Mesodermal cell (in vitro differentiated cells): ENCODE results near the gene ETV5.
A peak's percentile ranks its signal among the peaks of the same experiment; 100 is the strongest.

Source experiments
- H3K27ac ChIP-seq: 2 replicates; pipeline ENCODE4 v1.7.0; 2013; ENCODE audit warnings: mild to moderate bottlenecking, low read depth, low read length, moderate library complexity; ENCODE audit not compliant: severe bottlenecking
- H3K36me3 ChIP-seq: 2 replicates; pipeline ENCODE4 v1.7.1; 2013; ENCODE audit warnings: mild to moderate bottlenecking, low read length, moderate library complexity; ENCODE audit not compliant: control insufficient read depth, insufficient read depth
- H3K4me1 ChIP-seq: one replicate; pipeline ENCODE4 v1.7.1; 2013; ENCODE audit warnings: mild to moderate bottlenecking, low read length; ENCODE audit not compliant: insufficient read depth, control insufficient read depth, poor library complexity, severe bottlenecking
- H3K4me3 ChIP-seq: 2 replicates; pipeline ENCODE4 v1.7.0; 2013; ENCODE audit warnings: low read length, control low read depth, mild to moderate bottlenecking; ENCODE audit not compliant: insufficient read depth, poor library complexity, severe bottlenecking; ENCODE audit errors: extremely low read depth
- H3K9me3 ChIP-seq: 2 replicates; pipeline ENCODE4 v1.7.1; 2013; ENCODE audit warnings: mild to moderate bottlenecking, low read length, moderate library complexity; ENCODE audit not compliant: control insufficient read depth
- WGBS, 2 experiments: methylation state at CpG; one replicate each; pipeline ENCODE4 v1.1.5; 2013; ENCODE audit warnings: missing lambda C conversion rate in 2 of 2; ENCODE audit not compliant: insufficient coverage in 2 of 2; 5-methylcytosine and 5-hydroxymethylcytosine counted together

ETV5 gene

DNA sequence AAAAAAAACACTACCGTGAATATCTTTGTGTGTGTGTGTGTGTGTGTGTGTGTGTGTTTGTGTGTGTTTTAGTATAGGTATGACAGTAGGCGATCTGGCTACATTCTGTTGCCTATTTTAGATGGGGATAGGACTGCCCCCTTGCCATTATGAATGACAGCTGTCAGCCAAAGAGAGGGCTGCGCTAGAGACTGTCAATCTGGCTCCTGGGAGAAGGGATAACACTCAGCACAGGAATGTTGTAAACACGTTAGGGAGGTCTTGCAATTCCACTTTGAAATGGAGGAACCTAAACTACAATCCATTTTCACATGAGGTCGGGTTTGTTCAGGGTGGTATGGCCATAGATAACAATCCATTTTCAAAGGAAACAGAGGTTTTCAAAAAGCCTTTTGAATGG, 14.1 kb upstream of the ETV5 start:
- no peaks in the 10 kb centered on the region for H3K9me3 ChIP-seq
- no peaks in the 10 kb centered on the region for H3K36me3 ChIP-seq
- H3K4me1 ChIP-seq = peaks cover 3% of the 10 kb centered on the region
- H3K4me3 ChIP-seq = no peak overlapping the region
- 42 to 72% methylated on average over 2 to 5 of the region's 5 CpGs for WGBS, 2 experiments
- H3K27ac ChIP-seq = no peak overlapping the region

DNA sequence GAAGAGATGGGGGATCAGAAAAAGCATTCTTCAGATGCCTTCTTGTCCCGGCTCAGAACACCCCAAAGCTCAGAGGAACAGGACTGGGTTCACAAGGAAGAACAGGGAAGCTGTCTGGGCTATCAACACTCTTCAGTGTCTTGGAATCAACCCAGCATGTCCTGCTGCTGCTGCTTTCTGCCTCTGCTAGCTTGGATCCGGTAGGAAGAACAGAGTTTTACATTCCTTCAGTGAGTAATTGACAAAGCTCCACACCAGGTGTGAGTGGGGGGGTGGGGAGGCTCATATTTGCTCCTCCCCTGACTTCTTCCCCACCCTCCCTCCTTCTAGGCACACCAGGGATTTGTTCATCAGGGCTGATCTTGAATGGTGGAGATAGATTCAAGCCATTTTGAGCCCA, 13.1 kb upstream of the ETV5 start:
- Histone ChIP-seq H3K36me3 (no peaks in the 10 kb centered on the region), H3K27ac (peak overlapping the region; percentile 43), H3K4me1 (peaks cover 3% of the 10 kb centered on the region), H3K9me3 (no peaks in the 10 kb centered on the region), H3K4me3 (no peak overlapping the region)
- 25 to 40% methylated on average over 1 of the region's 2 CpGs for WGBS, 2 experiments

DNA sequence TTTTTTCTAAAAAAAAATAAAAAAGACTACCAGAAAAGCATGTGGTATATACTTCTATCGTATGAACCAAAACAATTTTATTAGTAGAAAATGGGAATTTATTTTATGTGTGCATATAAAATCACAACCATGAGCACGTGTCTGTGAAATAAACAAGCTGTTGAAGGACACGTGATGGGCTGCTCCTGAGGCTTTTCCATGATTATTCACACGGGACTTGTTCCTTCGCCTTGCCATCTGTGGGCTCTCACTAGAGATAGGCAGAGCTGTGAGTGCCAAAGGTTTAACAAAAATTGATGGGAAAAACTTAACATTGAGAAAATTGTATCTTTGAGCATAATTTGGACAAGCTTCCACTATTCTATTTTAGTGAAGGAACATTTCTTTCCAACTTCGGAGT, 12.4 kb upstream of the ETV5 start:
- Histone ChIP-seq H3K36me3 (no peaks in the 10 kb centered on the region), H3K9me3 (no peaks in the 10 kb centered on the region)
- WGBS, 2 experiments = 96 to 98% methylated on average over 5 of the region's 6 CpGs

DNA sequence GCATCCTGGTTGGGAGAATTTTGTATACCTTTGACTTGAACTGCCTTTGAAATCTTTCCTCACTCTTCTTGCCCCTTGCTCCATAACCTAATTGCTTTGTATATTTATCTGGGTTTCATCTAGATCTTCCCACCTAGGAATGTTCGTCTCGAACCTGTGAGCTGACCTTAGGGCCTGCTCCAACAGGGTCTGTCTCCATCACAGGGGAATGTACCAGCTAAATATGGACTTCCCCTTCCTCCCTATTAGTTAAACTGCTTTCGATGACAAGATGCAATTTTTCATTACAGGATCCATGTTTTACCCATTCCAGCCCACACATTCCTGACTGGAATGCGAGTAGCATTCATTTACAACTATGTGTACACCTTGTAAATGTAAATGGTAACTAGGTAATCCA, 10.6 kb upstream of the ETV5 start:
- no peak overlapping the region for H3K4me3 ChIP-seq
- H3K27ac ChIP-seq = no peak overlapping the region
- no peaks in the 10 kb centered on the region for H3K36me3 ChIP-seq
- 87 to 92% methylated on average over 3 of the region's 4 CpGs for WGBS, 2 experiments
- H3K9me3 ChIP-seq = no peaks in the 10 kb centered on the region
- H3K4me1 ChIP-seq = peaks cover 3% of the 10 kb centered on the region

More for the DNA sequence above, 12.4 kb upstream of the ETV5 start:
- Histone ChIP-seq H3K4me3 (no peak overlapping the region), H3K4me1 (peaks cover 3% of the 10 kb centered on the region), H3K27ac (no peak overlapping the region)

DNA sequence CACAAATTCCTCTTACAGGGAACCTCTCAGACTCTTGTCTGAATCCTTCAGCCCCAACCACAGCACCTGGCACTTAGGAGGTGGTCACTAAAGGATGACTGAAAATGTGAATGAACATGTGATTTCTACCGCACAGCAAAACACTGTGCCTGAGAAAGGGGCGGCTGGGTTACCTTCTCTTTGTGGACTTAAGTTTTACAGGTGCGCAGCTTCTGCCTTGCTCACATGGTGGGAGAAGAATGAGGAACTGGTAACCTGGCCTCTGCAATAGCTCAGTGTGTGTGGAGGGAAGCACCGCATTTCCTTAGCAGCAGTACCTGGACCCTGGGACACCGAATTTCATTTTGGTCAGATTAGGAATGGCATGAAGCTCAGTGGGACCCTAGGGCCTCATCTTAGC, 9.8 kb upstream of the ETV5 start:
- no peak overlapping the region for H3K4me3 ChIP-seq
- H3K4me1 ChIP-seq = peaks cover 3% of the 10 kb centered on the region

DNA sequence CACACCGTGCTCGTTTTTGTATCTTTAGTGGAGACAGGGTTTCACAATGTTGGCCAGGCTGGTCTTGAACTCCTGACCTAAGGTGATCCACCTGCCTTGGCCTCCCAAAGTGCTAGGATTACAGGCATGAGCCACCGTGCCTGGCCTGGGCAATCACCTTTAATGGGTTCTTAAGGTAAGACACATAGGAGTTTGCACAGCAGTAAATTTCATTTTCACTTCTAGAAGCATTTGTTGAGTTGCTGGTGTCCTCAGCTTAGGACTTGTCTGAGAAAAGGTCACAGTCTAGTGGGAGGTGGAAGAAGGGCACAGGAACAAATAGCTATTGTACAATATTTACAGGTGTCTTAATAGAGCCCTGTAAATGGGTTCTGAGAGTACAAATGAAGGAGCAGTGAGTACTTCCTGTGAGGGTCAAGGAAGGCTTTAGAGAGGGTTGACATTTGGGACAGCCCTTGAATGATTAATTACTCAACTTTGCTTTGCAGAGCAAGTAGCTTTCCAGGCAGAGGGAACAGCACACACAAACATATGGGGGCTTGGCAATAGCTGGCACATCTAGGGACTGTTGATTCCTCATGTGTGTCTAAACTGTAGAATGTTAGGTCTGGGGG, 8.7 kb upstream of the ETV5 start:
- Histone ChIP-seq H3K27ac (no peak overlapping the region), H3K36me3 (no peaks in the 10 kb centered on the region), H3K9me3 (no peaks in the 10 kb centered on the region), H3K4me3 (no peak overlapping the region), H3K4me1 (peaks cover 3% of the 10 kb centered on the region)
- WGBS, 2 experiments = 93 to 100% methylated on average over 3 of the region's 3 CpGs

More for the DNA sequence above, 9.8 kb upstream of the ETV5 start:
- 92% methylated on average over 4 to 5 of the region's 5 CpGs for WGBS, 2 experiments
- Histone ChIP-seq H3K36me3 (no peaks in the 10 kb centered on the region), H3K9me3 (no peaks in the 10 kb centered on the region), H3K27ac (no peak overlapping the region)

DNA sequence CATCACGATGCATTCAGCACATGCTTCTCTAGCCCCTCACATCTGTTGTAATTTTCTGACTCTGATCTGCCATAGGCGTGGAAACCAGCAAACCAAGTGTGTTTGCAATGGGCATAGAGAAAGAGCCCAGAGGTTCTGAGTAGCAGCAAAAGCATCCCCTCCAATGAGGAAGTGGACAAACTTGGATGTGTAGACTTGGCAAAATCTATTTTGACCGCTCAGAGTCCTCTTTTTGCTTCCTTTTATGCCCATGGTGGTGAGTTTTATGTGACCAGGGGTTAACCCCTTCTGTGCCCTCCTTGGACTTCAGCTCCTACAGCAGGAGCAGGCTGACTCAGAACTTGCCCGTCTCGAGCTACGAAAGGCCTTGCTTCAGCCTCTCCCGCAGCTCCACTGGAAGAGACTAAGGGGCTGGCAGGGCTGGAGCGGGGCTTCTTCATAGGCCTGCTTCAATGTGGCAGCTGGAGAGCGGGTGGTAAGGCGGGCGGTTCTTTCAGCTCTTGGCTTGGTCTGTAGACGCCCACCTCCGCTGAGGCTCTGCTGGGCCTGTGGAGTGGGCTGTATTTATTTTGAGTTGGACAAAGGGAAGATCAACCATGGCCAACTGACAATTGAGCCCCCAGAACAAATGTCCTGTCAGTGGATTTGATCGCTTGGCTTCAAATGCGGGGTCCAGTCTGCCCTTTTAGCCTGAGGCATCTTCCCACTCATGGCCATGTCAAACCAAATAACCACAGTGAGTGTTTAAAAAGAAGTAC, 6.5 kb upstream of the ETV5 start:
- Histone ChIP-seq H3K9me3 (no peaks in the 10 kb centered on the region), H3K36me3 (no peaks in the 10 kb centered on the region), H3K4me1 (no peaks in the 10 kb centered on the region), H3K4me3 (no peak overlapping the region), H3K27ac (no peak overlapping the region)
- WGBS, 2 experiments = 94% methylated on average over 15 of the region's 15 CpGs

DNA sequence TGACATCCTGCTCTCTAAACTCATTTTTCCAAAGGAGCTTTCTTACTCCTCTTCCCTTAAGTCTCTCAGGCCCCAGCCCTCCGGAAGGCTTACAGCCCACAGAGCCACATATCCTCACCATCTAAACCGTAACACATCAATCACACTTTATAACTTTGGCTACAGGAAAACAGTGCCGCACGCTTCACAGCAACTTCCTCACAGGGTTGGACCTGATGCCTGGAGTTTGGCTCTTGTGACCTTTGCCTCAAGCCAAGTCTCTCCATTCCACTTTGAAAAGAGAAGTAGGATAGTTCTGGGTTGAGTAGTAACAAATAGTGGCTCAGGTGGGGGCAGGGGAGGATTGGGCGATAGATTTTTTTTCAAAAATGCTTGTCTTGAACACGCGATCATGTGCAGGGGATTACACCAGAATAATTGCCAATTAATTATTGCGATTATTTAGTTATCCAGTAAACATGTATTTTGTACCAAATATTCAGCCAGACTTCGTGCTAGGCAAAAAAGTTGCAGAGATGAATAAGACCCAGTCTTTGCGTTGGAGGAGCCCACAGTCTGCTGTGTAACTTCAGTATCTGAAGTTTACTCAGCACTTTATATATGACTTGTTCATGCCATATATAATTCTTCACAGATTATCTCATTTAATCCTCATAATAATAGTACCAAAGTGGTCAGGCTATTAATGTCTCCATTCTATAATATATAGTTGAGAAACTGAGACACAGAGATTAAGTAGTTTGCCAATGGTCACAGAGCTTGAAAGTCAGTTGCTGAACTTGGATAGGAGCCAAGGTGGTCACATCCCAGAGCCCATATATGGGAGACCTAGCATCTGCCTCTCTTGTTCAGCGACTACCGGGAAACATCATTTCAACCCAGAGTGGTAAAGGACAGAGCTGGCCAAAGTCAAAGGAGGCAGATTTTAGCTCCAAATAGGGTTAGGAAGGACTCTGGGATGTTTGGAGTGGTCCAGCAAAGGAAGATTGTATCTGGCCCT, 2.4 kb upstream of the ETV5 start:
- no peaks in the 10 kb centered on the region for H3K4me1 ChIP-seq
- WGBS, 2 experiments = 83% methylated on average over 5 to 7 of the region's 12 CpGs
- no peak overlapping the region for H3K27ac ChIP-seq
- no peak overlapping the region for H3K4me3 ChIP-seq
- no peaks in the 10 kb centered on the region for H3K9me3 ChIP-seq
- H3K36me3 ChIP-seq = no peaks in the 10 kb centered on the region

DNA sequence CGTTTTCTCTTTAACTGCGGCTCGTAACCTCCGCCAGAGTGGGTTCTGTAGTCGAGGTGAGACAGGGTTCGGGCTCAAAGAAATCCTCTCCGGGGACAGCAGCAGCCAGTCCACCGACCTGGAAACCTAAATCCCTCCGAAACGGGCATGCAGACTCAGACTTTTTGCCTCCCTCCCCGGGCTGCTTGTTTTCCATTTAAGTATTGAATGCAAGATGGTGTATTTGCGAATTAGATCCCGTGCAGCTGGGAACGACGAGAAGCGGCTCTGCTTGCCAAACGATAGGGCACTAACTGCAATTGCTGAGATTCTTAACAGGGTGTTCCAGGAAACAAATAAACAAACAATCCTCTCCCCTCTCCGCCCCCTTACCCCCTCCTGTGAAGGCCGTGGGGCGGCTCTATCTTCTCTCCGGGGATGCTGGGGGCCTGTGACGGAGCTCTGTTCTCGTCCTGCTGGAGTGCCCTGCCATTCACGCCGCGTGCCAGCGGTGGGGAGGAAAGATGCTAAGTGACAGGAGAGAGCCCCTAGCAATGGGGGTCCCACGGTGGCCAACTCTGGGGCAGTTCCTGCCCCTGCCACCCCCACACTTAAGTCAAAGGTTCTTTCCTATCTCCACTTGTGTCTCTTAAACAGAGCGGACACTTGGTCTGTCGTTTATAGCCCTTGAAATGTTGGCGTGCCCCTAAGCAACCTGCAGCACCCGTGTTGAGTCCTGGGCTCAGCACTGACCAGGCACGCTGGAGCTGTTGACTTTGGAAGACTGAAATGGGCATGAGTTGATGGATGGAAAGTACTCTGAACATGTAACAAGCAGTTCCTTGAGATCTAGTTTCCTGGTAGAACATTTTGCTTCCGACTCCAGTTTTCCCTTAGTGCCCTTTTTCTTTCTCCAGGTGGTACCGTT, 1.3 kb upstream of the ETV5 start:
- Histone ChIP-seq H3K4me1 (peaks cover 5% of the 10 kb centered on the region), H3K4me3 (peak overlapping the region; percentile 46), H3K36me3 (no peaks in the 10 kb centered on the region), H3K9me3 (no peaks in the 10 kb centered on the region), H3K27ac (peak overlapping the region; percentile 93)
- WGBS, 2 experiments = 5 to 6% methylated on average over 20 to 21 of the region's 35 CpGs
